ENCODE results near the gene ITIH4. TPM values are rescaled to one million over a fixed set of nuclear protein-coding genes. Genes with fewer than 3 reads are reported as not detected.

ITIH4 gene
- polyA plus RNA-seq, 3 donors: 0.59 to 47.7 TPM; not detected in 1

- Histone ChIP-seq H3K27me3 (ENCODE audit: control insufficient read depth in 2 of 2, insufficient read depth in 2 of 2, low read length in 2 of 2) (no peaks in the 10 kb centered on the region), H3K4me3 (replicated peaks in 1 of 3; ENCODE audit: low read depth in 2 of 3, low read length in 3 of 3) (no peak overlapping the region), H3K79me2 (ENCODE audit: insufficient read depth, low read length) (no peaks in the 10 kb centered on the region), H4K20me1 (ENCODE audit: insufficient read depth, low read length) (peaks cover 57% of the 10 kb centered on the region), H3K9me3 (replicated peaks in 1 of 2; ENCODE audit: control insufficient read depth in 1 of 2, insufficient read depth in 1 of 2, low read length in 2 of 2) (peaks cover 10% of the 10 kb centered on the region in 2 donors), H3K4me2 (replicated peaks; ENCODE audit: extremely low read depth, low read length, poor library complexity, severe bottlenecking) (no peak overlapping the region), H3K27ac (ENCODE audit: low read depth in 1 of 2, low read length in 2 of 2) (no peak overlapping the region), H3K4me1 (ENCODE audit: control insufficient read depth in 1 of 2, insufficient read depth in 2 of 2, low read length in 2 of 2) (no peaks in the 10 kb centered on the region), H2AFZ (ENCODE audit: insufficient read depth, low read depth, low read length, poor library complexity, severe bottlenecking) (no peak overlapping the region), H3K9ac (ENCODE audit: insufficient read depth, low read length, poor library complexity, severe bottlenecking) (no peak overlapping the region), H3K36me3 (replicated peaks in 1 of 2; ENCODE audit: control insufficient read depth in 1 of 2, insufficient read depth in 2 of 2, low read length in 2 of 2) (peaks cover 13 to 30% of the 10 kb centered on the region in 2 donors)
- peaks cover 9 to 17% (median 13%) of the 10 kb centered on the region in 7 donors for H3K9me3 Mint-ChIP-seq
- 100% methylated on average over 5 of the region's 8 CpGs for WGBS (ENCODE audit: insufficient coverage)
- no peaks in the 10 kb centered on the region for H3K4me1 Mint-ChIP-seq
- H3K27me3 Mint-ChIP-seq (ENCODE audit: low read depth in 3 of 3): peaks cover 0 to 3% (median 0%) of the 10 kb centered on the region in 3 donors
- intact Hi-C loops (cut with micrococcal nuclease): loop anchor here in 1 of 2 donors (5.0 kb wide), 1 partner anchor 72 kb away; no protein-coding TSS in a partner anchor
- H3K27ac Mint-ChIP-seq: peak overlapping the region in 3 of 7 donors; percentile 10 to 15 (median 12)
- H3K36me3 Mint-ChIP-seq: peaks cover 35 to 42% of the 10 kb centered on the region in 2 donors
- H3K4me3 Mint-ChIP-seq: no peak overlapping the region
- no peak for DNase-seq
- TF ChIP-seq CTCF (IDR thresholded peaks at IDR 0.05): no peak
Observed at GRCh38 chr3:52859686-52860423, 29.4 kb upstream of the ITIH4 start.

GRCh38 chr3:52857864-52858263, 27.4 kb upstream of the ITIH4 start:
- Mint-ChIP-seq H3K27ac (no peak overlapping the region), H3K9me3 (no peaks in the 10 kb centered on the region), H3K4me3 (no peak overlapping the region), H3K36me3 (peaks cover 43 to 51% of the 10 kb centered on the region in 2 donors), H3K4me1 (no peaks in the 10 kb centered on the region), H3K27me3 (ENCODE audit: low read depth in 3 of 3) (no peaks in the 10 kb centered on the region)
- no peak for DNase-seq
- Histone ChIP-seq H3K27ac (ENCODE audit: low read depth in 1 of 2, low read length in 2 of 2) (no peak overlapping the region), H3K9me3 (replicated peaks in 1 of 2; ENCODE audit: control insufficient read depth in 1 of 2, insufficient read depth in 1 of 2, low read length in 2 of 2) (no peaks in the 10 kb centered on the region), H3K4me3 (replicated peaks in 1 of 3; ENCODE audit: low read depth in 2 of 3, low read length in 3 of 3) (no peak overlapping the region), H2AFZ (ENCODE audit: insufficient read depth, low read depth, low read length, poor library complexity, severe bottlenecking) (no peak overlapping the region), H3K9ac (ENCODE audit: insufficient read depth, low read length, poor library complexity, severe bottlenecking) (no peak overlapping the region), H3K79me2 (ENCODE audit: insufficient read depth, low read length) (no peaks in the 10 kb centered on the region), H3K27me3 (ENCODE audit: control insufficient read depth in 2 of 2, insufficient read depth in 2 of 2, low read length in 2 of 2) (no peaks in the 10 kb centered on the region), H3K4me2 (replicated peaks; ENCODE audit: extremely low read depth, low read length, poor library complexity, severe bottlenecking) (no peak overlapping the region), H4K20me1 (ENCODE audit: insufficient read depth, low read length) (peaks cover 55% of the 10 kb centered on the region), H3K36me3 (replicated peaks in 1 of 2; ENCODE audit: control insufficient read depth in 1 of 2, insufficient read depth in 2 of 2, low read length in 2 of 2) (peaks cover 27 to 47% of the 10 kb centered on the region in 2 donors), H3K4me1 (ENCODE audit: control insufficient read depth in 1 of 2, insufficient read depth in 2 of 2, low read length in 2 of 2) (no peaks in the 10 kb centered on the region)
- intact Hi-C loops (cut with micrococcal nuclease): loop anchor here in 1 of 2 donors (5.0 kb wide), 1 partner anchor 74 kb away; no protein-coding TSS in a partner anchor
- WGBS (ENCODE audit: insufficient coverage): 100% methylated on average over 1 of the region's 5 CpGs
- no peak for TF ChIP-seq CTCF (IDR thresholded peaks at IDR 0.05)
